ENCODE results near the gene NSD1. TPM values are rescaled to one million over a fixed set of nuclear protein-coding genes. Genes with fewer than 3 reads are reported as not detected.

The NSD1 gene
- total RNA-seq, 1 experiment from 2014 or later: 58.8 TPM

DNA sequence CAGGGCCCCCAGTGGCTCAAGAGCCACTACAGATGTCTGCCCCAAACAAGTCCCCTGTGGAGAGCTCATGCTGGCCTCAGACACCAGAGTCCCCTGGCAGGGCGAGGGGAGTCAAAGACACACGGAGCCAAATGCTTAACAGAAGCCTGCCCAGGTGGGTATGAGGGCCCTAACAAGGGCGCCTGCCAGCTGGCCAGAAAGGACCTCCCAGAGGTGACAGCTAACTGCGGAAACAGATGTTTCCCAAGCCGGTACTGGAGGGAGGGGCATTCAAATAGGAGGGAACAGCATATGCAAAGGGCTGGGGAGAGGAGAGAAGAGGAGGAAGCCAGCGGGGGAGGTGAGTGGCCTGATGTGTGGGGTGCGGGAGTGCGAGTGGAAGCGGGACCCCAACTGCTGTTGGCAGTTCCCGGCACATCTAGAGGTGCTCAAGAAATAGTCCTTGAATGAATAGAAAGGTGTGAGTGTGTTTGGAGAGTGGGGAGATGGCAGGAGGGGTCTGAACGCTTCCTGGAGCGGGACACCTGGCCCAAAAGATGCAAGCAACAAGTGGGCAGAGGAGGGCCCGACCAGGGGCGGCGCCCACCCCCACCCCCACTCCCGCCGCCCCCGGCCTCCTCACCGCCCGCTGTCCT is 177.3 kb downstream of the NSD1 start:
- CTCF ChIA-PET: interaction anchor here (1.0 to 2.3 kb wide), 10 partner anchors 10 to 201 kb away, joined by 3 to 17 read pairs (median 6); partner anchors contain the start of genes DBN1 and LMAN2
- ATAC-seq (no peak), DNase-seq (ENCODE audit: low read depth, low spot score) (no peak)
- Histone ChIP-seq H3K36me3 (ENCODE audit: control insufficient read depth in 1 of 2, insufficient read depth in 2 of 2, low read length in 2 of 2) (peaks cover 3 to 8% of the 10 kb centered on the region in 2 experiments; a peak in 2 of 4 replicates), H4K20me1 (ENCODE audit: insufficient read depth) (peaks cover 2% of the 10 kb centered on the region; the same call in 1 of the 2 replicates), H3K4me3 (replicated peaks in 1 of 2; ENCODE audit: low read depth in 1 of 2, low read length in 2 of 2) (peak overlapping the region; percentile 82 to 87), H3K9ac (ENCODE audit: low read length) (peak overlapping the region; percentile 87), H3K9me2 (ENCODE audit: insufficient read depth) (no peaks in the 10 kb centered on the region), H3K4me1 (ENCODE audit: control insufficient read depth in 1 of 2, insufficient read depth in 2 of 2, low read length in 2 of 2) (peaks cover 18 to 46% of the 10 kb centered on the region in 2 experiments), H3K9me3 (ENCODE audit: control insufficient read depth in 1 of 2, insufficient read depth in 1 of 2, low read depth in 1 of 2, low read length in 2 of 2) (no peaks in the 10 kb centered on the region), H3K27ac (ENCODE audit: low read depth, low read length) (peak overlapping the region; percentile 34), H2AFZ (ENCODE audit: low read depth, low read length, poor library complexity, severe bottlenecking) (no peak overlapping the region), H3K4me2 (ENCODE audit: low read length) (peak overlapping the region; percentile 79), H3K79me2 (ENCODE audit: insufficient read depth, low read length) (peaks cover 3% of the 10 kb centered on the region), H3K27me3 (ENCODE audit: insufficient read depth, low read length) (no peaks in the 10 kb centered on the region)
- BruUV-seq (replicated peaks): no TSS peak
- RAD21 ChIA-PET (ENCODE audit: low non-redundant PET in 1 of 2, low total read pairs in 2 of 2, uncharacterized antibody in 2 of 2, unreplicated experiment in 2 of 2): interaction anchor here in 1 of 2 experiments (1.0 kb wide), 1 partner anchor 79 kb away, joined by 3 read pairs; no protein-coding TSS in a partner anchor
- TF ChIP-seq JUND (IDR thresholded peaks at IDR 0.05) (no peak), EZH2phosphoT487 (IDR thresholded peaks at IDR 0.05; ENCODE audit: borderline replicate concordance) (no peak), POLR2A (IDR thresholded peaks at IDR 0.05; ENCODE audit: borderline replicate concordance, extremely low read depth, insufficient read depth, insufficient read length) (no peak), RAD21 (IDR thresholded peaks at IDR 0.05; ENCODE audit: low read depth) (no peak), ELF1 (IDR thresholded peaks at IDR 0.05; ENCODE audit: borderline replicate concordance, low read depth) (no peak), CBX3 (IDR thresholded peaks at IDR 0.05; ENCODE audit: low read depth) (no peak), FOSL1 (IDR thresholded peaks at IDR 0.05; ENCODE audit: low read depth) (no peak), SP1 (IDR thresholded peaks at IDR 0.05; ENCODE audit: low read depth) (no peak), SRF (IDR thresholded peaks at IDR 0.05; ENCODE audit: low read depth) (no peak), ZFX (IDR thresholded peaks at IDR 0.05) (no peak)
- TF ChIP-seq, protein P1, sequence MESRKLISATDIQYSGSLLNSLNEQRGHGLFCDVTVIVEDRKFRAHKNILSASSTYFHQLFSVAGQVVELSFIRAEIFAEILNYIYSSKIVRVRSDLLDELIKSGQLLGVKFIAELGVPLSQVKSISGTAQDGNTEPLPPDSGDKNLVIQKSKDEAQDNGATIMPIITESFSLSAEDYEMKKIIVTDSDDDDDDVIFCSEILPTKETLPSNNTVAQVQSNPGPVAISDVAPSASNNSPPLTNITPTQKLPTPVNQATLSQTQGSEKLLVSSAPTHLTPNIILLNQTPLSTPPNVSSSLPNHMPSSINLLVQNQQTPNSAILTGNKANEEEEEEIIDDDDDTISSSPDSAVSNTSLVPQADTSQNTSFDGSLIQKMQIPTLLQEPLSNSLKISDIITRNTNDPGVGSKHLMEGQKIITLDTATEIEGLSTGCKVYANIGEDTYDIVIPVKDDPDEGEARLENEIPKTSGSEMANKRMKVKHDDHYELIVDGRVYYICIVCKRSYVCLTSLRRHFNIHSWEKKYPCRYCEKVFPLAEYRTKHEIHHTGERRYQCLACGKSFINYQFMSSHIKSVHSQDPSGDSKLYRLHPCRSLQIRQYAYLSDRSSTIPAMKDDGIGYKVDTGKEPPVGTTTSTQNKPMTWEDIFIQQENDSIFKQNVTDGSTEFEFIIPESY (IDR thresholded peaks at IDR 0.05; ENCODE audit: extremely low read depth, insufficient replicate concordance, low read length): no peak
- TF ChIP-seq, protein P2, sequence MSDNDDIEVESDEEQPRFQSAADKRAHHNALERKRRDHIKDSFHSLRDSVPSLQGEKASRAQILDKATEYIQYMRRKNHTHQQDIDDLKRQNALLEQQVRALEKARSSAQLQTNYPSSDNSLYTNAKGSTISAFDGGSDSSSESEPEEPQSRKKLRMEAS (IDR thresholded peaks at IDR 0.05): no peak
- TF ChIP-seq, protein P3, sequence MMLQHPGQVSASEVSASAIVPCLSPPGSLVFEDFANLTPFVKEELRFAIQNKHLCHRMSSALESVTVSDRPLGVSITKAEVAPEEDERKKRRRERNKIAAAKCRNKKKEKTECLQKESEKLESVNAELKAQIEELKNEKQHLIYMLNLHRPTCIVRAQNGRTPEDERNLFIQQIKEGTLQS (IDR thresholded peaks at IDR 0.05): no peak
- POLR2A ChIA-PET: interaction anchor here (1.2 to 1.6 kb wide), 2 partner anchors 41 to 60 kb away, joined by 4 to 6 read pairs; partner anchors contain the start of gene LMAN2
- intact Hi-C loops (cut with micrococcal nuclease): loop anchor here (1.0 to 5.0 kb wide), 2 partner anchors 145 to 186 kb away; partner anchors contain the start of gene PDLIM7

Data from HCT116 (cell line).